ENCODE data around the gene ABLIM1.

The ABLIM1 gene

GRCh38 chr10:114436941-114437340 is 221.1 kb downstream of the ABLIM1 start:
- no peak for DNase-seq

GRCh38 chr10:114432566-114433093 is 225.4 kb downstream of the ABLIM1 start:
- DNase-seq, result no peak

- no peak for DNase-seq
Measured at GRCh38 chr10:114431414-114432135, 226.5 kb downstream of the ABLIM1 start.

- no peak for DNase-seq
Measured at GRCh38 chr10:114430688-114431413, 227.2 kb downstream of the ABLIM1 start.

GRCh38 chr10:114429581-114430335 is 228.3 kb downstream of the ABLIM1 start:
- no peak for DNase-seq

GRCh38 chr10:114427124-114427852 is 230.8 kb downstream of the ABLIM1 start:
- no peak for DNase-seq

GRCh38 chr10:114426476-114426875 is 231.6 kb downstream of the ABLIM1 start:
- no peak for DNase-seq

GRCh38 chr10:114420811-114421485 is 237.1 kb downstream of the ABLIM1 start:
- no peak for DNase-seq

- DNase-seq, result no peak
Measured at GRCh38 chr10:114418109-114418508, 240.0 kb downstream of the ABLIM1 start.

GRCh38 chr10:114412907-114413797 is 244.9 kb downstream of the ABLIM1 start:
- DNase-seq, result no peak

GRCh38 chr10:114408968-114409444 is 249.1 kb downstream of the ABLIM1 start:
- no peak for DNase-seq

GRCh38 chr10:114408112-114408967 is 249.7 kb downstream of the ABLIM1 start:
- DNase-seq, result no peak

- no peak for DNase-seq
Measured at GRCh38 chr10:114406455-114406854, 251.6 kb downstream of the ABLIM1 start.

- no peak for DNase-seq
Measured at GRCh38 chr10:114405011-114405350, 253.1 kb downstream of the ABLIM1 start.

- no peak for DNase-seq
Measured at GRCh38 chr10:114404171-114405010, 253.7 kb downstream of the ABLIM1 start, which contains the start of gene AFAP1L2. Gene AFAP1L2, minus strand, starts transcription at chr10:114404502. Its CDS starts 47 bp downstream, at chr10:114404455.

- no peak for DNase-seq
Measured at GRCh38 chr10:114403541-114404161, 254.4 kb downstream of the ABLIM1 start.

GRCh38 chr10:114402871-114403540 is 255.1 kb downstream of the ABLIM1 start:
- DNase-seq, result no peak

GRCh38 chr10:114402233-114402632 is 255.8 kb downstream of the ABLIM1 start:
- DNase-seq, result no peak
